ENCODE measurements around the gene PBX4.

DNA sequence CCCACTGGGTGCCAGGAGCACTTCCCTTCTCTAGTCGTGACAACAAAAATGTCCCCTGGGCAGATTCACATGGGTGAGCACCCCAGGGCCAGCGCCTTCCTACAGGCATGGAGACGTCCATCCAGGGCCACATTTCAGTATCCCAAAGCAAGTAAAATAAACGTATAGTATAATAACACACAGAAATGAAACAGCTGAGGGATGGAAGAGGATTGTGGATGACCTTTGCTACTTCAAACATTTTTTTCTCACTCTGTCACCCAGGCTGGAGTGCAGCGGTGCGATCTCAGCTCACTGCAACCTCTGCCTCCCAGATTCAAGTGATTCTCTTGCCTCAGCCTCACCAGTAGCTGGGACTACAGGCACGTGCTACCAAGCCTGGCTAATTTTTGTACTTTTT lies 52.2 kb downstream of the PBX4 start:
- TF ChIP-seq POLR2A (IDR thresholded peaks at IDR 0.05; ENCODE audit: low read length) (no peak), GATA1 (IDR thresholded peaks at IDR 0.05; ENCODE audit: low read depth, low read length) (no peak)
